ENCODE results near the gene TSPAN13.
A peak's percentile ranks its signal among the peaks of the same experiment; 100 is the strongest.

Gene TSPAN13

DNA sequence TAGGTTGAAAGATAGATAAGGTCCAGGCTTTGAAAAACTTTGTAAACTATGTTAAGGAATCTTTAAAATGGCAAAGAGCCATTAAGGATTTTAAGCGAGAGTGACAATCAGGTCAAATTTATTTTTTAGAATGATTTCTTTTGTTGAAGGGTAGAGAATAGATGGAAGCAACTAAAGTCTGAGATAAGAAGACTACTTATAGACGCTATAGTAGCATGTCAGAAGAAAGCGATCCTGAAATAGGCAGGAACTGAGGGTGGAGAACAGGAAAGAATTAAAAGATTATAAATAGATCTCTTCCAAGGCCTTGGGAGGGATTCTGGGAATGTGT is 13.0 kb upstream of the TSPAN13 start:
- H3K4me3 ChIP-seq (ENCODE audit: low read depth, low read length) = no peak overlapping the region
- TF ChIP-seq, protein P1, sequence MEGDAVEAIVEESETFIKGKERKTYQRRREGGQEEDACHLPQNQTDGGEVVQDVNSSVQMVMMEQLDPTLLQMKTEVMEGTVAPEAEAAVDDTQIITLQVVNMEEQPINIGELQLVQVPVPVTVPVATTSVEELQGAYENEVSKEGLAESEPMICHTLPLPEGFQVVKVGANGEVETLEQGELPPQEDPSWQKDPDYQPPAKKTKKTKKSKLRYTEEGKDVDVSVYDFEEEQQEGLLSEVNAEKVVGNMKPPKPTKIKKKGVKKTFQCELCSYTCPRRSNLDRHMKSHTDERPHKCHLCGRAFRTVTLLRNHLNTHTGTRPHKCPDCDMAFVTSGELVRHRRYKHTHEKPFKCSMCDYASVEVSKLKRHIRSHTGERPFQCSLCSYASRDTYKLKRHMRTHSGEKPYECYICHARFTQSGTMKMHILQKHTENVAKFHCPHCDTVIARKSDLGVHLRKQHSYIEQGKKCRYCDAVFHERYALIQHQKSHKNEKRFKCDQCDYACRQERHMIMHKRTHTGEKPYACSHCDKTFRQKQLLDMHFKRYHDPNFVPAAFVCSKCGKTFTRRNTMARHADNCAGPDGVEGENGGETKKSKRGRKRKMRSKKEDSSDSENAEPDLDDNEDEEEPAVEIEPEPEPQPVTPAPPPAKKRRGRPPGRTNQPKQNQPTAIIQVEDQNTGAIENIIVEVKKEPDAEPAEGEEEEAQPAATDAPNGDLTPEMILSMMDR (IDR thresholded peaks at IDR 0.05; ENCODE audit: low read depth, low read length) = no peak
- TF ChIP-seq MAX (IDR thresholded peaks at IDR 0.05; ENCODE audit: low read depth, low read length) = no peak
- TF ChIP-seq MYC (IDR thresholded peaks at IDR 0.05; ENCODE audit: low read depth, low read length) = no peak
- no peak for TF ChIP-seq POLR2A (IDR thresholded peaks at IDR 0.05; ENCODE audit: extremely low read depth, insufficient read length)
- DNase-seq (ENCODE audit: low read depth) = no peak

GRCh38 chr7:16740996-16741395 is 12.6 kb upstream of the TSPAN13 start:
- TF ChIP-seq MYC (IDR thresholded peaks at IDR 0.05; ENCODE audit: low read depth, low read length) (no peak), MAX (IDR thresholded peaks at IDR 0.05; ENCODE audit: low read depth, low read length) (no peak), POLR2A (IDR thresholded peaks at IDR 0.05; ENCODE audit: extremely low read depth, insufficient read length) (no peak)
- TF ChIP-seq, protein P1 (IDR thresholded peaks at IDR 0.05; ENCODE audit: low read depth, low read length) = no peak
- no peak overlapping the region for H3K4me3 ChIP-seq (ENCODE audit: low read depth, low read length)
- DNase-seq (ENCODE audit: low read depth) = no peak

DNA sequence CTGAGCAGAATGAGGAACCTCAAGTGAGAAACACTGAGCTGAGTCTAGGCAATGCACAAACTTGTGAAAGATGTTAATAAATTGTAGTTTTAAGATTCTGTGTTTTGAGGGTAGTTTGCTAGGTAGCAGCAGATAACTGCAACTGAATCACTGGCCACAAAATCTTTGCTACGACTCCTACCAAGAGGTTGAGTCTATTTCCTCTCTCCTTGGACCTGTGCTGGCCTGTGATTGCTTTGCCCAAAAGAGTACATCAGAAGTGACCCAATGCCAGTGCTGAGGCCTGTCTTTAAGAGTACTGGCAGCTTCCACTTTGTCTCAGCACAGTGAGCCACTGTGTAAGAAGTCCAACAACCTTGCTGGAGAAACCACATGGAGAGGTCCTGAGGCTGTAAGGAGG is 11.9 kb upstream of the TSPAN13 start:
- TF ChIP-seq POLR2A (IDR thresholded peaks at IDR 0.05; ENCODE audit: extremely low read depth, insufficient read length) = no peak
- TF ChIP-seq, protein P1 (IDR thresholded peaks at IDR 0.05; ENCODE audit: low read depth, low read length) = no peak
- DNase-seq (ENCODE audit: low read depth) = no peak
- no peak overlapping the region for H3K4me3 ChIP-seq (ENCODE audit: low read depth, low read length)

- no peak overlapping the region for H3K4me3 ChIP-seq (ENCODE audit: low read depth, low read length)
- TF ChIP-seq MAX (IDR thresholded peaks at IDR 0.05; ENCODE audit: low read depth, low read length) (no peak), MYC (IDR thresholded peaks at IDR 0.05; ENCODE audit: low read depth, low read length) (no peak), POLR2A (IDR thresholded peaks at IDR 0.05; ENCODE audit: extremely low read depth, insufficient read length) (no peak)
- TF ChIP-seq, protein P1 (IDR thresholded peaks at IDR 0.05; ENCODE audit: low read depth, low read length) = no peak
- no peak for DNase-seq (ENCODE audit: low read depth)
Measured at GRCh38 chr7:16742547-16742946, 11.0 kb upstream of the TSPAN13 start.

DNA sequence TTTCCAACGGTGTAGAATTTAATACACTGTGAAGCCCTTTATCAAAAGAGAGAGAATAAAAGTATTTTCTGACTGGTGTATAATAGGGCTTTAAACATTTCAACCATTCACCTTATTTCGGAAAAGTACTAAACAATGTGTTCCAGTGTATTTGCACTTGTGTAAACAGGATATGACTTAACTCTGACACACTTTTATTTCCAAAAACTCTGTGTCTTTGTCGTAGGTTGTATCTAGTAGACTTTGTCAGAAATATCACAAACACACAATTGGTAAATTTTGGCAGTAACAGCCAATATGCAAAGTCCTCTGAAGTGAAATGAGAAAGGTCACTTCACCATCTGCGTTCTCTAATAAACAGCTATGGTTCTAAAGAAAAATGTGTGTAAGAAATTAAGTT is 10.3 kb upstream of the TSPAN13 start:
- TF ChIP-seq, protein P1 (IDR thresholded peaks at IDR 0.05; ENCODE audit: low read depth, low read length) = no peak
- TF ChIP-seq POLR2A (IDR thresholded peaks at IDR 0.05; ENCODE audit: extremely low read depth, insufficient read length) (no peak), MAX (IDR thresholded peaks at IDR 0.05; ENCODE audit: low read depth, low read length) (no peak), MYC (IDR thresholded peaks at IDR 0.05; ENCODE audit: low read depth, low read length) (no peak)
- no peak overlapping the region for H3K4me3 ChIP-seq (ENCODE audit: low read depth, low read length)
- no peak for DNase-seq (ENCODE audit: low read depth)

DNA sequence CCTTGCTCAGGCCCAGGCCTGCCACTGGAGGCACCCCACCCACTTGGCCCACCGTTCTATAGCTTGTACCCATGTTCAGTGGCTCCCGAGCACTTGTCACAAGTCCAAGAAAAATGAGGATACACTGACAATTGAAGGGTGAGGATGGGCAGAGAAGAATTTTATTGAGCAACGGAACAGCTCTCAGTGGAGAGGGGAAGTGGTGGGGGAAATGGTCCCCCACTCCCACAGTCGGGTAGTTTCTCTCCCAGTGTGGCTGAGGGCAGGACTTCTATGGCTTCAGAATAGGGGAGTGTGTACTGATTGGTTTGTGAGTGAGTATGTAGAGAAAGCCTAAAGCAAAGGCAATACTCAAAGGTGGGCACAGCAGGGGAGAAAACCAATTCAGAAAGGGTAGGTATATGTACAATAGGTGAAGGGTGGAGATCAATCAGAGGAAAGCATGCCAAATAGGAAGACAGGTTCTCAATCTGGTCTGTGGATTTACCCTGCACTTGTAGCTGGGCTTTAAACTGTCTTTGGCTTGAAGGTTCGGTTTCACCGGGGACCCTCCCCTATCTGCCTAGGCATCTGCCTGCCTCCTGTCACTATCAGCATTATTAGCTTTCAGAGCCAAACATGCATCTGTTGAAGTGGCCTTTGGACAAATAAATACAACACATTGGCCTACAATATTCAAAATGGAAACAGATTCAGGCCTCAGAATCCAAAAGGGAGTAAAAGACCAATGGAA is 8.9 kb upstream of the TSPAN13 start:
- no peak overlapping the region for H3K4me3 ChIP-seq (ENCODE audit: low read depth, low read length)
- no peak for TF ChIP-seq POLR2A (IDR thresholded peaks at IDR 0.05; ENCODE audit: extremely low read depth, insufficient read length)
- no peak for TF ChIP-seq MYC (IDR thresholded peaks at IDR 0.05; ENCODE audit: low read depth, low read length)
- no peak for TF ChIP-seq MAX (IDR thresholded peaks at IDR 0.05; ENCODE audit: low read depth, low read length)
- TF ChIP-seq, protein P1 (IDR thresholded peaks at IDR 0.05; ENCODE audit: low read depth, low read length) = no peak
- DNase-seq (ENCODE audit: low read depth) = peak; percentile 22

All from NB4 (cell line).